Effector memory CD8-positive, alpha-beta T cell (primary cell): ENCODE results near the gene CDS2.
"Not testable (repeated sequence)": the region's sequence is repeated elsewhere in the genome, so short reads cannot be mapped to it uniquely, and the experiment has no call there.

Source experiments
- ATAC-seq: fragments of 150-1000 bp; cut with Tn5 transposase; replicated peaks from 2 replicates; pipeline ENCODE4 v1.10.0; 2021; ENCODE audit warnings: mild to moderate bottlenecking, moderate library complexity
- DNase-seq, 3 experiments: peaks; one replicate each; pipeline ENCODE4 v3.0.0; 2021
- H3K27ac Mint-ChIP-seq, 2 donors: one replicate each; pipeline ENCODE4 v1.8.0; 2022; ENCODE audit warnings: mild to moderate bottlenecking in 2 of 2, mixed read lengths in 2 of 2, moderate library complexity in 2 of 2
- H3K27me3 Mint-ChIP-seq, 2 donors: one replicate each; pipeline ENCODE4 v1.8.0; 2022; ENCODE audit warnings: mixed read lengths in 2 of 2
- H3K36me3 Mint-ChIP-seq: one replicate; pipeline ENCODE4 v1.8.0; 2022; ENCODE audit warnings: mild to moderate bottlenecking, moderate library complexity, mixed read lengths; ENCODE audit not compliant: insufficient read depth
- H3K4me1 Mint-ChIP-seq, 2 donors: one replicate each; pipeline ENCODE4 v1.8.0; 2022; ENCODE audit warnings: low read depth in 2 of 2, mixed read lengths in 2 of 2
- H3K4me3 Mint-ChIP-seq, 2 donors: one replicate each; pipeline ENCODE4 v1.8.0; 2022; ENCODE audit warnings: mild to moderate bottlenecking in 2 of 2, mixed read lengths in 2 of 2, moderate library complexity in 2 of 2
- H3K9me3 Mint-ChIP-seq, 2 donors: one replicate each; pipeline ENCODE4 v1.8.0; 2022; ENCODE audit warnings: mixed read lengths in 2 of 2
- total RNA-seq, 9 experiments: gene quantifications; one replicate each; lab custom pipeline; 2026; lab: John Stamatoyannopoulos, UW

The CDS2 gene
- total RNA-seq = 97.9 to 180 (median 118) reads per million in 9 experiments

- Mint-ChIP-seq H3K4me3 (peak within 1 kb of the TSS; percentile 88 to 93), H3K4me1 (peaks cover 27 to 30% of the 10 kb centered on the region in 2 donors), H3K36me3 (peaks cover 30% of the 10 kb centered on the region), H3K27me3 (no peaks in the 10 kb centered on the region), H3K9me3 (no peaks in the 10 kb centered on the region), H3K27ac (peak within 1 kb of the TSS; percentile 88 to 94)
- peak; percentile 83 for ATAC-seq
- peak; percentile 98 to 99 (median 98) for DNase-seq
Observed at GRCh38 chr20:5126512-5127203, at the start of gene CDS2. CDS2 (plus strand) TSS chr20:5127008; CDS start chr20:5127093, 85 bp downstream.

GRCh38 chr20:5077761-5078387 lies 48.9 kb upstream of the CDS2 start:
- DNase-seq = no peak
- peak overlapping the region; percentile 59 to 73 for H3K4me3 Mint-ChIP-seq
- peak overlapping the region; percentile 92 to 95 for H3K27ac Mint-ChIP-seq
- H3K4me1 Mint-ChIP-seq = peaks cover 32 to 35% of the 10 kb centered on the region in 2 donors
- ATAC-seq = peak; percentile 42
- H3K27me3 Mint-ChIP-seq = no peaks in the 10 kb centered on the region
- H3K36me3 Mint-ChIP-seq = peaks cover 4% of the 10 kb centered on the region
- H3K9me3 Mint-ChIP-seq = no peaks in the 10 kb centered on the region

- peak; percentile 74 to 77 (median 75) for DNase-seq
- Mint-ChIP-seq H3K27ac (peak overlapping the region; percentile 92 to 95), H3K27me3 (no peaks in the 10 kb centered on the region), H3K4me3 (peak overlapping the region; percentile 59 to 73), H3K9me3 (no peaks in the 10 kb centered on the region), H3K36me3 (peaks cover 4% of the 10 kb centered on the region), H3K4me1 (peaks cover 29 to 35% of the 10 kb centered on the region in 2 donors)
- ATAC-seq = peak; percentile 94
Observed at GRCh38 chr20:5078399-5078958, 48.3 kb upstream of the CDS2 start.

GRCh38 chr20:5080384-5080877 lies 46.4 kb upstream of the CDS2 start:
- Mint-ChIP-seq H3K4me3 (no peak overlapping the region), H3K9me3 (no peaks in the 10 kb centered on the region), H3K27ac (peak overlapping the region; percentile 92 to 95), H3K36me3 (peaks cover 4% of the 10 kb centered on the region), H3K27me3 (no peaks in the 10 kb centered on the region), H3K4me1 (peaks cover 29 to 35% of the 10 kb centered on the region in 2 donors)
- DNase-seq (no peak), ATAC-seq (no peak)

DNA sequence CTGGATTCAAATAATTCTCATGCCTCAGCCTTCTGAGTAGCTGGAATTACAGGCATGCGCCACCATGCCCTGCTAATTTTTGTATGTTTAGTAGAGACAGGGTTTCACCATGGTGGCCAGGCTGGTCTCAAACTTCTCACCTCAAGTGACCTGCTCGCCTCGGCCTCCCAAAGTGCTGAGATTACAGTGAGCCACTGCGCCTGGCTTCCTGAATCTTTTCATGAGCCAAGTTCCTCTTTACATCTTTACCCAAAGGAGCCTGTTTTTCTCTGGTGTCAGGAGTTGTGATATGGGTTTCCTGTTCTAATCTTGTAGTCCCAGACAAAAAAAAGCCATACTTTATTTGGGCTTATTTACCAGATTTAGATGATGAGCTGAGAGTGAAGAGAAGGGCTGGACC lies 41.4 kb upstream of the CDS2 start:
- Mint-ChIP-seq H3K4me3 (no peak overlapping the region), H3K27ac (no peak overlapping the region), H3K36me3 (peaks cover 3% of the 10 kb centered on the region), H3K9me3 (no peaks in the 10 kb centered on the region), H3K4me1 (peaks cover 14 to 17% of the 10 kb centered on the region in 2 donors), H3K27me3 (no peaks in the 10 kb centered on the region)
- ATAC-seq (no peak), DNase-seq (no peak)

DNA sequence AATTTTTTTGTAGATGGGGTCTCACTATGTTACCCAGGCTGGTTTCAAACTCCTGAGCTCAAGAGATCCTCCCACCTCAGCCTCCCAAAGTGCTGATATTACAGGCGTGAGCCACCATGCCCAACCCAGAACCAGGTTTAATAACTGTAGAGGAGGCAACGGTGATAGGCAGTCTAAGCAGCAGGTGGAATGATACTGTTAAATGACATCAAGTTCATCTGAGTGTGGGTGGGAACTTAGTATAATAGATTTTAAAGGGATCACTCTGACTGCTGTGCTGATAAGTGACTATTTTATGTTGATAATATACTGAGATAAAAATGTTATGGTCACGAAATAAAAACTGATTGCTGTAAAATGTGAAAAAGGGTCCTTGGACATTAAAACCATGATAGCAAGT lies 38.1 kb upstream of the CDS2 start:
- Mint-ChIP-seq H3K27ac (peak overlapping the region; percentile 75 to 82), H3K4me3 (no peak overlapping the region)

GRCh38 chr20:5090191-5090590 lies 36.6 kb upstream of the CDS2 start:
- Mint-ChIP-seq H3K27me3 (no peaks in the 10 kb centered on the region), H3K27ac (peak overlapping the region; percentile 75 to 82)

More for the DNA sequence above, 38.1 kb upstream of the CDS2 start:
- ATAC-seq = no peak
- DNase-seq = no peak
- H3K27me3 Mint-ChIP-seq = no peaks in the 10 kb centered on the region
- peaks cover 11 to 13% of the 10 kb centered on the region in 2 donors for H3K4me1 Mint-ChIP-seq
- H3K36me3 Mint-ChIP-seq = peaks cover 8% of the 10 kb centered on the region
- no peaks in the 10 kb centered on the region for H3K9me3 Mint-ChIP-seq

DNA sequence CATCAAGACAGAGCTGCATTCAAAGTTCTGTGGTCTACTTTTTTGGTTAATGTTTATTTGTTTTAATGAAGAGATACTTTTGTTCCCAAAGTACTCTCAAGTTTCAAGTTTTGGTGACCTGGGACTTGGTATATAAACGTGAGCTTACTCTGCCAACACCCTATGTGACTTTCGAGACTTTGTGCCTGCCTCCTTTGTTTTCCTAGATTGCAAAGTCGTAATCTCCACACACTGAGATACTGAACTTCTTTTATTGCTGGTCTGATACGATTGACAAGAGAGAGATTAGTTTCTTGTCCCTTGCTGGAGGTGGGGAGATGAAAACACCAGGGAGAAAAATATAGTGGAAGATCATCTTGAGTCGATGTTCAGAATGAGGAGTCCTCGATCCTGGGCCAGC lies 34.9 kb upstream of the CDS2 start:
- Mint-ChIP-seq H3K9me3 (no peaks in the 10 kb centered on the region), H3K36me3 (peaks cover 5% of the 10 kb centered on the region), H3K27me3 (no peaks in the 10 kb centered on the region), H3K27ac (no peak overlapping the region), H3K4me3 (no peak overlapping the region), H3K4me1 (peaks cover 12 to 13% of the 10 kb centered on the region in 2 donors)
- DNase-seq = no peak
- ATAC-seq = no peak

More at GRCh38 chr20:5090191-5090590, 36.6 kb upstream of the CDS2 start:
- Mint-ChIP-seq H3K4me3 (peak overlapping the region; percentile 4 to 9), H3K9me3 (no peaks in the 10 kb centered on the region), H3K4me1 (peaks cover 11 to 13% of the 10 kb centered on the region in 2 donors), H3K36me3 (peaks cover 8% of the 10 kb centered on the region)
- ATAC-seq (peak; percentile 56), DNase-seq (peak in 1 of 3 experiments; percentile 10)

GRCh38 chr20:5092765-5093339 lies 34.0 kb upstream of the CDS2 start:
- Mint-ChIP-seq H3K36me3 (peaks cover 5% of the 10 kb centered on the region), H3K9me3 (no peaks in the 10 kb centered on the region), H3K27me3 (no peaks in the 10 kb centered on the region), H3K27ac (peak overlapping the region in 1 of 2 donors; percentile 5), H3K4me1 (peaks cover 12 to 13% of the 10 kb centered on the region in 2 donors), H3K4me3 (no peak overlapping the region)
- DNase-seq (no peak), ATAC-seq (no peak)

- no peaks in the 10 kb centered on the region for H3K9me3 Mint-ChIP-seq
- ATAC-seq (no peak), DNase-seq (no peak)
- peaks cover 19% of the 10 kb centered on the region for H3K36me3 Mint-ChIP-seq
- H3K27me3 Mint-ChIP-seq = no peaks in the 10 kb centered on the region
- peak overlapping the region; percentile 5 to 83 for H3K27ac Mint-ChIP-seq
- peaks cover 2 to 4% of the 10 kb centered on the region in 2 donors for H3K4me1 Mint-ChIP-seq
- no peak overlapping the region for H3K4me3 Mint-ChIP-seq
Observed at GRCh38 chr20:5095454-5095853, 31.4 kb upstream of the CDS2 start.

- H3K36me3 Mint-ChIP-seq = peaks cover 24% of the 10 kb centered on the region
Observed at GRCh38 chr20:5095931-5096330, 30.9 kb upstream of the CDS2 start.

GRCh38 chr20:5096463-5096862 lies 30.3 kb upstream of the CDS2 start:
- Mint-ChIP-seq H3K36me3 (peaks cover 27% of the 10 kb centered on the region), H3K4me3 (no peak overlapping the region), H3K27ac (peak overlapping the region in 1 of 2 donors; percentile 83), H3K9me3 (no peaks in the 10 kb centered on the region), H3K27me3 (no peaks in the 10 kb centered on the region), H3K4me1 (peaks cover 5 to 8% of the 10 kb centered on the region in 2 donors)
- DNase-seq (no peak), ATAC-seq (no peak)

More at GRCh38 chr20:5095931-5096330, 30.9 kb upstream of the CDS2 start:
- ATAC-seq = no peak
- H3K27me3 Mint-ChIP-seq = no peaks in the 10 kb centered on the region
- no peak for DNase-seq
- H3K9me3 Mint-ChIP-seq = no peaks in the 10 kb centered on the region
- no peak overlapping the region for H3K4me3 Mint-ChIP-seq
- H3K27ac Mint-ChIP-seq = peak overlapping the region in 1 of 2 donors; percentile 83
- peaks cover 5 to 6% of the 10 kb centered on the region in 2 donors for H3K4me1 Mint-ChIP-seq

GRCh38 chr20:5099009-5099408 lies 27.8 kb upstream of the CDS2 start:
- not testable (repeated sequence) for DNase-seq, H3K27me3 Mint-ChIP-seq, H3K9me3 Mint-ChIP-seq, H3K4me1 Mint-ChIP-seq, H3K4me3 Mint-ChIP-seq, ATAC-seq
- Mint-ChIP-seq H3K27ac (peak overlapping the region in 1 of 2 donors; percentile 80), H3K36me3 (peaks cover 48% of the 10 kb centered on the region)
